ENCODE measurements around the gene OR51V1. TPM values are rescaled to one million over a fixed set of nuclear protein-coding genes. Genes with fewer than 3 reads are reported as not detected.

Gene OR51V1
- total and polyA plus RNA-seq, 2 of the 13 experiments (the other 11 are each of a cell fraction or from before 2014, with no cell fraction given): not detected

DNA sequence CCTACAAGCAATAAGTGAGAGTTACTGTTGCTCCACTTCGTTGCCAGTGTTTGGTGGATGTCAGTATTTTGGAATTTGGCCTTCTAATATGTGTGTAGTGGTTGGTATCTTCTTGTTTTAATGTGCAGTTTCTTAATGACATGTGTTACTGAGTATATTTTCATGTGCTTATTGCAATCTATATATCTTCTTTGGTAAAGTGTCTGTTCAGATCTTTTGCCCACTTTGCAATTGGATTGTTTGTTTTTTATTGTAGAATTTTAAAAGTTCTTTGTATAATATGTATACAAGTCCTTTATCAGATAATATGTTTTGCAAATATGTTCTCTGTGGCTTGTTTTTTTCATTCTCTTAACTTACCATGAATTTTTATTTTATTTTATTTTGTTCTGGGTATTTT, 7.7 kb downstream of the OR51V1 start:
- 0% methylated on average over 1 of the region's 1 CpG for WGBS (ENCODE audit: low lambda C conversion rate)
- no peaks in the 10 kb centered on the region for H3K27me3 ChIP-seq (ENCODE audit: control insufficient read depth in 1 of 2, insufficient read depth in 2 of 2, low read length in 2 of 2)
- H3K4me2 ChIP-seq (ENCODE audit: low read depth, low read length): no peak overlapping the region
- ATAC-seq (no peak), FAIRE-seq (no peak), DNase-seq (ENCODE audit: low spot score) (no peak)
- no peak overlapping the region for H3K27ac ChIP-seq (ENCODE audit: extremely low read length, insufficient read depth, low read length)
- no peaks in the 10 kb centered on the region for H3K4me1 ChIP-seq (ENCODE audit: insufficient read depth, low read length)
- TF ChIP-seq ZFP90 (CRISPR knock-in tag; IDR thresholded peaks at IDR 0.05; ENCODE audit: borderline replicate concordance): no peak
- TF ChIP-seq, protein P1, sequence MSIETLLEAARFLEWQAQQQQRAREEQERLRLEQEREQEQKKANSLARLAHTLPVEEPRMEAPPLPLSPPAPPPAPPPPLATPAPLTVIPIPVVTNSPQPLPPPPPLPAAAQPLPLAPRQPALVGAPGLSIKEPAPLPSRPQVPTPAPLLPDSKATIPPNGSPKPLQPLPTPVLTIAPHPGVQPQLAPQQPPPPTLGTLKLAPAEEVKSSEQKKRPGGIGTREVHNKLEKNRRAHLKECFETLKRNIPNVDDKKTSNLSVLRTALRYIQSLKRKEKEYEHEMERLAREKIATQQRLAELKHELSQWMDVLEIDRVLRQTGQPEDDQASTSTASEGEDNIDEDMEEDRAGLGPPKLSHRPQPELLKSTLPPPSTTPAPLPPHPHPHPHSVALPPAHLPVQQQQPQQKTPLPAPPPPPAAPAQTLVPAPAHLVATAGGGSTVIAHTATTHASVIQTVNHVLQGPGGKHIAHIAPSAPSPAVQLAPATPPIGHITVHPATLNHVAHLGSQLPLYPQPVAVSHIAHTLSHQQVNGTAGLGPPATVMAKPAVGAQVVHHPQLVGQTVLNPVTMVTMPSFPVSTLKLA (IDR thresholded peaks at IDR 0.05): 0 out of 2 replicates have a peak, but pooled peaks have one; percentile 15
- intact Hi-C loops (cut with micrococcal nuclease; ENCODE audit: unreplicated experiment): no loop called here
- H3K36me3 ChIP-seq (replicated peaks in 1 of 2; ENCODE audit: control insufficient read depth in 1 of 2, insufficient read depth in 2 of 2, low read length in 2 of 2): no peaks in the 10 kb centered on the region
- ChIA-PET POLR2A (no interaction called here), CTCF (ENCODE audit: low intra/inter-chr PET ratio, low total read pairs) (no interaction called here)
- H2AFZ ChIP-seq (ENCODE audit: low read length): no peak overlapping the region
- in situ Hi-C loops (cut with HindIII; ENCODE audit: extremely low pct_ligation_motif_present, low pct_unique_long_range_greater_than_20kb): no loop called here
- no TSS peak for BruUV-seq (replicated peaks)
- H3K9ac ChIP-seq (ENCODE audit: insufficient read depth, low read depth, low read length): no peak overlapping the region
- no peaks in the 10 kb centered on the region for H4K20me1 ChIP-seq (ENCODE audit: insufficient read depth, low read length)
- no peaks in the 10 kb centered on the region for H3K79me2 ChIP-seq (ENCODE audit: insufficient read depth, low read length)
- no peak overlapping the region for H3K4me3 ChIP-seq (replicated peaks in 1 of 3; ENCODE audit: insufficient read depth in 1 of 3, low read depth in 2 of 3, low read length in 3 of 3)
- no peaks in the 10 kb centered on the region for H3K9me3 ChIP-seq (ENCODE audit: low read length)

DNA sequence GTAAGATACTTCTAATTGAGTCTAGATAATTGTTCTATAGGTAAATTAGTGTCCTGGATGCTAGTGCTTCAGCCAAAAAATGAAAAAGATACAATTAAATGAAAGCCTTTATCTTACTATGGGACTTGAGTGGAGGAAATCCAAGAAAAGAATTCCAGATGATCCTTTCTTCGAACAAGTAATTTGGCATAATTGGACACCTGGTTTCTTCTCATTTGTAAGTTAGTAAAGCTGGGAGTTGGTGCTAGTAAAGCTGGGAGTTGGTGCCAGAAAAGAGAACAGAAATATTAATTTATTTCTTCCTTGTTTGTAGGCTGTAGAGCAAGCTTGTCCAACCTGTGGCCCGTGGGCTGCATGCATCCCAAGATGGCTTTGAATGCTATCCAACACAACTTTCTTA, 12.3 kb downstream of the OR51V1 start:
- H3K27me3 ChIP-seq (ENCODE audit: control insufficient read depth in 1 of 2, insufficient read depth in 2 of 2, low read length in 2 of 2): no peaks in the 10 kb centered on the region
- ChIA-PET CTCF (ENCODE audit: low intra/inter-chr PET ratio, low total read pairs) (no interaction called here), POLR2A (no interaction called here)
- H3K27ac ChIP-seq (ENCODE audit: extremely low read length, insufficient read depth, low read length): no peak overlapping the region
- H2AFZ ChIP-seq (ENCODE audit: low read length): no peak overlapping the region
- no peak overlapping the region for H3K4me3 ChIP-seq (replicated peaks in 1 of 3; ENCODE audit: insufficient read depth in 1 of 3, low read depth in 2 of 3, low read length in 3 of 3)
- WGBS (ENCODE audit: low lambda C conversion rate): 2% methylated on average over 2 of the region's 2 CpGs
- no peak overlapping the region for H3K9ac ChIP-seq (ENCODE audit: insufficient read depth, low read depth, low read length)
- DNase-seq (ENCODE audit: low spot score) (no peak), ATAC-seq (no peak), FAIRE-seq (no peak)
- no peaks in the 10 kb centered on the region for H3K4me1 ChIP-seq (ENCODE audit: insufficient read depth, low read length)
- in situ Hi-C loops (cut with HindIII; ENCODE audit: extremely low pct_ligation_motif_present, low pct_unique_long_range_greater_than_20kb): no loop called here
- H3K79me2 ChIP-seq (ENCODE audit: insufficient read depth, low read length): no peaks in the 10 kb centered on the region
- no TSS peak for BruUV-seq (replicated peaks)
- no peaks in the 10 kb centered on the region for H3K9me3 ChIP-seq (ENCODE audit: low read length)
- intact Hi-C loops (cut with micrococcal nuclease; ENCODE audit: unreplicated experiment): no loop called here
- no peaks in the 10 kb centered on the region for H3K36me3 ChIP-seq (replicated peaks in 1 of 2; ENCODE audit: control insufficient read depth in 1 of 2, insufficient read depth in 2 of 2, low read length in 2 of 2)
- no peaks in the 10 kb centered on the region for H4K20me1 ChIP-seq (ENCODE audit: insufficient read depth, low read length)
- no peak overlapping the region for H3K4me2 ChIP-seq (ENCODE audit: low read depth, low read length)
- TF ChIP-seq, protein P2, sequence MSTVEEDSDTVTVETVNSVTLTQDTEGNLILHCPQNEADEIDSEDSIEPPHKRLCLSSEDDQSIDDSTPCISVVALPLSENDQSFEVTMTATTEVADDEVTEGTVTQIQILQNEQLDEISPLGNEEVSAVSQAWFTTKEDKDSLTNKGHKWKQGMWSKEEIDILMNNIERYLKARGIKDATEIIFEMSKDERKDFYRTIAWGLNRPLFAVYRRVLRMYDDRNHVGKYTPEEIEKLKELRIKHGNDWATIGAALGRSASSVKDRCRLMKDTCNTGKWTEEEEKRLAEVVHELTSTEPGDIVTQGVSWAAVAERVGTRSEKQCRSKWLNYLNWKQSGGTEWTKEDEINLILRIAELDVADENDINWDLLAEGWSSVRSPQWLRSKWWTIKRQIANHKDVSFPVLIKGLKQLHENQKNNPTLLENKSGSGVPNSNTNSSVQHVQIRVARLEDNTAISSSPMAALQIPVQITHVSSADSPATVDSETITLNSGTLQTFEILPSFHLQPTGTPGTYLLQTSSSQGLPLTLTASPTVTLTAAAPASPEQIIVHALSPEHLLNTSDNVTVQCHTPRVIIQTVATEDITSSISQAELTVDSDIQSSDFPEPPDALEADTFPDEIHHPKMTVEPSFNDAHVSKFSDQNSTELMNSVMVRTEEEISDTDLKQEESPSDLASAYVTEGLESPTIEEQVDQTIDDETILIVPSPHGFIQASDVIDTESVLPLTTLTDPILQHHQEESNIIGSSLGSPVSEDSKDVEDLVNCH (CRISPR knock-in tag; IDR thresholded peaks at IDR 0.05): no peak
- TF ChIP-seq, protein P3, sequence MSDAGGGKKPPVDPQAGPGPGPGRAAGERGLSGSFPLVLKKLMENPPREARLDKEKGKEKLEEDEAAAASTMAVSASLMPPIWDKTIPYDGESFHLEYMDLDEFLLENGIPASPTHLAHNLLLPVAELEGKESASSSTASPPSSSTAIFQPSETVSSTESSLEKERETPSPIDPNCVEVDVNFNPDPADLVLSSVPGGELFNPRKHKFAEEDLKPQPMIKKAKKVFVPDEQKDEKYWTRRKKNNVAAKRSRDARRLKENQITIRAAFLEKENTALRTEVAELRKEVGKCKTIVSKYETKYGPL (CRISPR knock-in tag; IDR thresholded peaks at IDR 0.05): no peak
- TF ChIP-seq ZNF629 (CRISPR knock-in tag; conservative IDR thresholded peaks at IDR 0.05): no peak
- no peak for TF ChIP-seq KDM3A (CRISPR knock-in tag; IDR thresholded peaks at IDR 0.05; ENCODE audit: low read depth)
- TF ChIP-seq, protein P4, sequence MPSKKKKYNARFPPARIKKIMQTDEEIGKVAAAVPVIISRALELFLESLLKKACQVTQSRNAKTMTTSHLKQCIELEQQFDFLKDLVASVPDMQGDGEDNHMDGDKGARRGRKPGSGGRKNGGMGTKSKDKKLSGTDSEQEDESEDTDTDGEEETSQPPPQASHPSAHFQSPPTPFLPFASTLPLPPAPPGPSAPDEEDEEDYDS (CRISPR knock-in tag; IDR thresholded peaks at IDR 0.05): no peak
- TF ChIP-seq KLF6 (CRISPR knock-in tag; IDR thresholded peaks at IDR 0.05): no peak
- TF ChIP-seq ZNF331 (CRISPR knock-in tag; IDR thresholded peaks at IDR 0.05): no peak
- no peak for TF ChIP-seq TRIM24 (CRISPR knock-in tag; IDR thresholded peaks at IDR 0.05)

All from HepG2 (cell line).